HG02588 (cell line): ENCODE measurements around the gene ARGFX.
"Not testable (repeated sequence)": the region's sequence is repeated elsewhere in the genome, so short reads cannot be mapped to it uniquely, and the experiment has no call there.

Experiments used
- ATAC-seq: cut with Tn5 transposase; IDR thresholded peaks from one replicate; pipeline ENCODE4 v1.9.1; 2021; ENCODE audit warnings: mild to moderate bottlenecking, moderate library complexity; ENCODE audit not compliant: unreplicated experiment

The ARGFX gene

GRCh38 chr3:121567649-121568048, at the start of gene ARGFX:
Gene ARGFX, plus strand, starts transcription at chr3:121567949. Its CDS starts 2,765 bp downstream, at chr3:121570714.
- no peak for ATAC-seq

DNA sequence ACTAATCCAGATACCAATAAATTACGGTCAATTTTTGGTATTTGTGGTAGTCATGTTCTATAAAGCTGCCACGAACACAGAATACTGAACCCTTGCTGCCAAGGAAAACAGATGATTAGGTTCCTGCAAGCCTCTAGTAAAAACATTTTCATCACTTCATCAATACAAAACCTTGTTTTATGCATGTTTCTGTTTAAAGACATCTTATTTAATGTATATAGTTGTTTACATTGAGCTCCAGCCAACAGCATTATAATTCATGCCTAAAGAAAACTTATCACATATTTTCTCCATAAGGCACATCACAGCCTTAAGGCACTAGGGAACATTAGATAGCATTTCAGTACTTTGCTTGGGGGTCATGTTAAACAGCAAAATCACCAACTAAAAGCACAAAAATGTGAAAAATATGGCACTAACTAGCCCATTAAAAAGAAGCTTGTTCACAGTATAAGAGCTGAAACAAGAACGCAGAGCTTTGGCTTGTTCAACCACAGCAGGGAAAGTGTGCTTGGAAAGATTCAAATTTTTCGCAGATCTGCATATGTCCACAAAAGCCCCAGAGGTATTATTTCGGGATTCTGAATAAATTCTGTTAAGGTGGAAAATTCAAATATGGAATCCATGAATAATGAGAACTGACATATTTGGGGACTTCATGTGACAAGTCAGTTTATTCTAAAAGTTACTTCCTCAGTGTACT, 49.6 kb upstream of the ARGFX start:
- ATAC-seq: no peak

DNA sequence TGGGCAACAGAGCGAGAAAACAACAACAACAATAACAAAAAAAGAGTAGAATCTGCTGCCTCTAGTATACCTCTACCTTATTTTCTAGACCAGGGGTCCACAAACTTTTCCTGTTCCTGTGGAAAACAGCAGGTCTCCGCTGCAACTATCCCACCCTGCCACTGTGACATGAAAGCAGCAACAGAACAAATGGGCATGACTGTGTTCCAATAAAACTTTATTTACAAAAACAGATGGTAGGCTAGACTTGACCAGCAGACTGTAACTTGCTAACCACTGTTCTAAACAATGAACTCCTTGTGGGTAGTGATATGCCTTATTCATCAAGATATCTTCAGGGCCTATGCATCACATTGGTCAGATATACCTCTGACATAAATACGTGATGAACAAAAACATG, 47.2 kb upstream of the ARGFX start:
- no peak for ATAC-seq

- ATAC-seq: no peak
Measured at GRCh38 chr3:121529308-121529707, 38.4 kb upstream of the ARGFX start.

- ATAC-seq: no peak
Measured at GRCh38 chr3:121531269-121531668, 36.5 kb upstream of the ARGFX start.

- no peak for ATAC-seq
Measured at GRCh38 chr3:121542924-121543323, 24.8 kb upstream of the ARGFX start.

GRCh38 chr3:121545049-121545573, 22.6 kb upstream of the ARGFX start:
- no peak for ATAC-seq

GRCh38 chr3:121545574-121546455, 21.9 kb upstream of the ARGFX start, which contains the start of gene POLQ:
Gene POLQ, minus strand, starts transcription at chr3:121545988. Its CDS starts 111 bp downstream, at chr3:121545877.
- peak; percentile 83 for ATAC-seq

DNA sequence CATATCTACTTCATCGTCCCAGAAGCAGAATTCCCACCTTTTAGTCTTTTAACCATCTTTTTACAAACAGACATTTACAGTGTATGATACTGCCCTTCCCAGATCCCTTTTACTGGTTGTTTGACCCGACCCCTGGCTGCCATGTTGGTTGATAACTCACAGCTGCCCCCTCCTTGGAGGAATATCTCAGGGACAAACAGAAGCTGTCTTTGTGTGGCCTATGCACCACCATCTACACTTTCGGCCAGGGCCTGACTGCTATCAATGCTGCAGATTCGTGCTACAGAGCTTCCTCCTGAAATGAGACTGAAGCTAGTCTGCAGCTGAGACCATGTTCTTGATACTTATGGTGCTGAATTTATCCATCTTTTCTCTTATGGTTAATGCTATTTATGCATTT, 15.4 kb upstream of the ARGFX start:
- no peak for ATAC-seq

DNA sequence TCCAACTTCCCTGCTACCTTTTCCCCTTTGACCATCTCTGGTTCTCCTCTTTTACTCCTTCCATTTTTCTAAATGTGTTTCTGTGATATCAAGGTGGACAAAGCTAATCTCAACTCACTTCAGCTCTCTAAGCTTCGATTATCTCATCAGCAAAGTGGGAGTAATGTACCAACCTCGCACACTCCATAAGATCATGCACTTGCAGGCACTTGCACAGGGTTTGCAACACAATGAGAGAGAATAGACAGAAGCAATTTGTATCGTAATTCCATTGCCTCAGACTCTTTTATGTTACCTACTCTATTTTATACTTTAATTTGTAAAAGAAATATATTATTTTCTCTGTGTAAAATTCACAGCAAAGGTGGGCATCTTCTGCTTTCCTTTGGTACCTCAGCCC, 15.0 kb upstream of the ARGFX start:
- ATAC-seq: no peak

GRCh38 chr3:121557426-121557934, 10.3 kb upstream of the ARGFX start:
- no peak for ATAC-seq

- no peak for ATAC-seq
Measured at GRCh38 chr3:121562148-121562547, 5.6 kb upstream of the ARGFX start.

- ATAC-seq: no peak
Measured at GRCh38 chr3:121566773-121567172, 976 bp upstream of the ARGFX start.

- no peak for ATAC-seq
Measured at GRCh38 chr3:121574449-121574848, 6.7 kb downstream of the ARGFX start.

DNA sequence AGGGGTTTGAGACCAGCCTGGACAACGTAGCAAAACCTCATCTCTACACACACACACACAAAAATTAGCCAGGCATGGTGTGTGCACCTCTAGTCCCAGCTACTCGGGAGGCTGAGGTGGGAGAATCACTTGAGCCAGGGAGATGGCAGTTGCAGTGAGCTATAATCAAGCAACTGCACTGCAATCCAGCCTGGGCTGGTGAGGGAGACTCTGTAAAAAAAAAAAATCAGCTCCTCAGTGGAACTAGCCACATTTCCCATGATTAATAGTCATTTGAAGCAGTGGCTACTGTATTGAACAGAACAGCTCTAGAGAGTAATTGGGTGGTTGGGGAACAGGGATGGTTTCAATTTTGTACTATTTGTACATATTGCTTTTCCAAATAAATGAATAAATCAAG, 13.9 kb downstream of the ARGFX start:
- ATAC-seq: no peak

DNA sequence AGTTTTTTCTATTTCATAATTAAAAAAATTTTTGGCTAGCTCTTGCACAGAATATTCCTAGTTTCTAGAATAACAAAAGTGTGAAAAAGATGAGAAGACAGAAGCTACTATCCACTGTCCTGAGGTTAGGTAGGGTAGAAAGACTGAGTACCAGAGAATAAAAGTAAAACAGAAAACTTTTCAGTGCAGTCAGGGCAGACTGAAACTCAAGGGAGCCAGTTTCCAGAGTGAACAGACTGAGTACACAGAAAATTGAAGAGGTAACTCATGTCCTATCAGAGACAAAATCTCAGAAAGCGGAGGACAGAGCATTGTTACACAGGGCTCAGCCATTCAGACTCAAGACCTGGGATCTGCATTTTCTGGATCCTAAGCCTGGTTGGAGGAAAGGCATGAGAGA, 16.7 kb downstream of the ARGFX start:
- no peak for ATAC-seq

- ATAC-seq: peak; percentile 63
Measured at GRCh38 chr3:121592856-121593702, 25.3 kb downstream of the ARGFX start, which contains the start of gene FBXO40. Gene FBXO40, plus strand, starts transcription at chr3:121593379. Its CDS starts 27,197 bp downstream, at chr3:121620576.

GRCh38 chr3:121593806-121594205, 26.1 kb downstream of the ARGFX start:
- not testable (repeated sequence) for ATAC-seq

DNA sequence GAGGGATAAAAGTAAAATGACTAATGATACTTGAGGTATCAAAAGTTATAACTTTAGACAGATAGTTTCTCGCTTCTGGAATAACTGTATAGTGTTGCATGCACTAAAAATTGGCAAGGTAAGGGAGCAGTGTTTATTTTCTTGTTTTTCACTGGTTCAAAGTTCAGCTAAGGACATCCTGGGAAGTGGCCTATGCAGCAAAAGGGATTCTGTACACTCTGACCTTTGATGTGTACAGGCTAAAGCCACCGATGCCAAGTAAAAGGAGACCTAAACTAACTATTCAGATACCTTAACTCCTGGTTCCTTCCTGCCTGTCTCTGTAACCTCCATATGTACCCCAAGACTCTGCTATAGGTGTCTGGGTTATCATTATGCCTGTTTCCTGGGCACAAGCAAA, 27.1 kb downstream of the ARGFX start:
- ATAC-seq: no peak

- ATAC-seq: no peak
Measured at GRCh38 chr3:121595765-121596406, 28.1 kb downstream of the ARGFX start.
